ENCODE measurements around the gene GTPBP8. TPM values are rescaled to one million over a fixed set of nuclear protein-coding genes. Genes with fewer than 3 reads are reported as not detected.
A peak's percentile ranks its signal among the peaks of the same experiment; 100 is the strongest.

Gene GTPBP8
- polyA plus RNA-seq (2011; rRNA removed) (14.9 and 17.3 TPM in 2 replicates), polyA minus RNA-seq (2011; rRNA and poly(A)+ RNA removed) (17.5 and 23.3 TPM in 2 replicates)

DNA sequence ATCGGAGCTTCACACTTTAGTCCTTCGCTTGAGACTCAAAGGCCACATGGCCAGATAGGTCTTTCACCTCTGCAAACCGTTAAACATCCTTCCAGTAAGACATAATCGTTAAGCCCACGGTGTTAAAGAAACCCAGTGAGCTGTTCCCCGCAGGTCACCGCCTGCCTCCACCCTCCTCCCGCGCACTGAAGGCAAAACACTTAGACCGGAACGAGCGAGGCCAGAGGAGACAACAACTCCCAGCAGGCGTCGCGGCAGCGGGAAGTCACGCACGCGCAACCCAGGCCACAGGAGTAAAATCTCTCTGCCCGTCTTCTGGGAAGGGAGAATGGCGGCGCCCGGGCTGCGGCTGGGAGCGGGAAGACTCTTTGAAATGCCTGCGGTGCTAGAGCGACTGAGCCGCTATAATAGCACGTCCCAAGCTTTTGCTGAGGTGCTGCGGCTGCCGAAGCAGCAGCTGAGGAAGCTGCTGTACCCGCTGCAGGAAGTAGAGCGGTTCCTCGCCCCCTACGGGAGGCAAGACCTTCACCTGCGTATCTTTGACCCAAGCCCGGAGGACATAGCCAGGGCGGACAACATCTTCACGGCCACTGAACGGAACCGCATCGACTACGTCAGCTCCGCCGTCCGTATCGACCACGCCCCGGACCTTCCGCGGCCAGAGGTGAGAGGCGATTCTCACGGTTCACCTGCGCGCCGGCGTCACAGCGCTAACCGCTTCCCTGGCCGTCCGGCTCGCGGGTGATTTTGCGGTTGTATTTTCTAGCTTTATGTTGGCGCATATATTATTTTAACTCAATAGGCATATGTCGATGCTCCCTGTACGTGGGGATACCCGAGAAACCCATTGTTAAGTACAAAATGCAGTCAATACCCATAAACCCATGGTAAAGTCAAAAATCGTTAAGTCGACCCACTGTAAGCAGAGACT, at the start of gene GTPBP8:
Gene GTPBP8 (plus strand): TSS at position 313 of the 931 bp plus-strand sequence. CDS start 16 bp downstream, at position 329.
- no peaks in the 10 kb centered on the region for H3K27me3 ChIP-seq (ENCODE audit: control insufficient read depth, insufficient read depth, low read length)
- peak within 1 kb of the TSS; percentile 94 for H3K4me3 ChIP-seq (ENCODE audit: low read depth, low read length)
- H3K9me3 ChIP-seq (ENCODE audit: control insufficient read depth, insufficient read depth, low read length) = no peaks in the 10 kb centered on the region; the same call in 1 of the 2 replicates
- peak within 1 kb of the TSS; percentile 89 for H3K27ac ChIP-seq (ENCODE audit: low read depth, low read length)
- TF ChIP-seq, protein P1, sequence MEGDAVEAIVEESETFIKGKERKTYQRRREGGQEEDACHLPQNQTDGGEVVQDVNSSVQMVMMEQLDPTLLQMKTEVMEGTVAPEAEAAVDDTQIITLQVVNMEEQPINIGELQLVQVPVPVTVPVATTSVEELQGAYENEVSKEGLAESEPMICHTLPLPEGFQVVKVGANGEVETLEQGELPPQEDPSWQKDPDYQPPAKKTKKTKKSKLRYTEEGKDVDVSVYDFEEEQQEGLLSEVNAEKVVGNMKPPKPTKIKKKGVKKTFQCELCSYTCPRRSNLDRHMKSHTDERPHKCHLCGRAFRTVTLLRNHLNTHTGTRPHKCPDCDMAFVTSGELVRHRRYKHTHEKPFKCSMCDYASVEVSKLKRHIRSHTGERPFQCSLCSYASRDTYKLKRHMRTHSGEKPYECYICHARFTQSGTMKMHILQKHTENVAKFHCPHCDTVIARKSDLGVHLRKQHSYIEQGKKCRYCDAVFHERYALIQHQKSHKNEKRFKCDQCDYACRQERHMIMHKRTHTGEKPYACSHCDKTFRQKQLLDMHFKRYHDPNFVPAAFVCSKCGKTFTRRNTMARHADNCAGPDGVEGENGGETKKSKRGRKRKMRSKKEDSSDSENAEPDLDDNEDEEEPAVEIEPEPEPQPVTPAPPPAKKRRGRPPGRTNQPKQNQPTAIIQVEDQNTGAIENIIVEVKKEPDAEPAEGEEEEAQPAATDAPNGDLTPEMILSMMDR (IDR thresholded peaks at IDR 0.05; ENCODE audit: low read depth, low read length) = no peak
- DNase-seq (ENCODE audit: low read depth, low spot score) = peak; percentile 59
- CTCF ChIA-PET = interaction anchor here (0.6 to 3.3 kb wide), 9 partner anchors 12 to 409 kb away, joined by 3 to 28 read pairs (median 4); no protein-coding TSS in a partner anchor
- POLR2A ChIA-PET = interaction anchor here (0.8 to 1.9 kb wide), 4 partner anchors 28 to 349 kb away, joined by 3 to 8 read pairs (median 5); partner anchors contain the start of gene CCDC80

GRCh38 chr3:112948346-112948838, 42.4 kb upstream of the GTPBP8 start:
- no peak for DNase-seq (ENCODE audit: low read depth, low spot score)
- Histone ChIP-seq H3K27ac (ENCODE audit: low read depth, low read length) (no peak overlapping the region), H3K9me3 (ENCODE audit: control insufficient read depth, insufficient read depth, low read length) (no peaks in the 10 kb centered on the region), H3K4me3 (ENCODE audit: low read depth, low read length) (no peak overlapping the region), H3K27me3 (ENCODE audit: control insufficient read depth, insufficient read depth, low read length) (no peaks in the 10 kb centered on the region)
- ChIA-PET CTCF (interaction anchor here (1.2 kb wide), 1 partner anchor 306 kb away, joined by 4 read pairs; no protein-coding TSS in a partner anchor), POLR2A (no interaction called here)
- TF ChIP-seq, protein P1 (IDR thresholded peaks at IDR 0.05; ENCODE audit: low read depth, low read length) = no peak

- no peak overlapping the region for H3K4me3 ChIP-seq (ENCODE audit: low read depth, low read length)
- no peak overlapping the region for H3K27ac ChIP-seq (ENCODE audit: low read depth, low read length)
- TF ChIP-seq, protein P1 (IDR thresholded peaks at IDR 0.05; ENCODE audit: low read depth, low read length) = no peak
- H3K9me3 ChIP-seq (ENCODE audit: control insufficient read depth, insufficient read depth, low read length) = no peaks in the 10 kb centered on the region
- DNase-seq (ENCODE audit: low read depth, low spot score) = no peak
- H3K27me3 ChIP-seq (ENCODE audit: control insufficient read depth, insufficient read depth, low read length) = peaks cover 3% of the 10 kb centered on the region
- CTCF ChIA-PET = no interaction called here
- POLR2A ChIA-PET = no interaction called here
Measured at GRCh38 chr3:112956351-112956750, 34.4 kb upstream of the GTPBP8 start.

DNA sequence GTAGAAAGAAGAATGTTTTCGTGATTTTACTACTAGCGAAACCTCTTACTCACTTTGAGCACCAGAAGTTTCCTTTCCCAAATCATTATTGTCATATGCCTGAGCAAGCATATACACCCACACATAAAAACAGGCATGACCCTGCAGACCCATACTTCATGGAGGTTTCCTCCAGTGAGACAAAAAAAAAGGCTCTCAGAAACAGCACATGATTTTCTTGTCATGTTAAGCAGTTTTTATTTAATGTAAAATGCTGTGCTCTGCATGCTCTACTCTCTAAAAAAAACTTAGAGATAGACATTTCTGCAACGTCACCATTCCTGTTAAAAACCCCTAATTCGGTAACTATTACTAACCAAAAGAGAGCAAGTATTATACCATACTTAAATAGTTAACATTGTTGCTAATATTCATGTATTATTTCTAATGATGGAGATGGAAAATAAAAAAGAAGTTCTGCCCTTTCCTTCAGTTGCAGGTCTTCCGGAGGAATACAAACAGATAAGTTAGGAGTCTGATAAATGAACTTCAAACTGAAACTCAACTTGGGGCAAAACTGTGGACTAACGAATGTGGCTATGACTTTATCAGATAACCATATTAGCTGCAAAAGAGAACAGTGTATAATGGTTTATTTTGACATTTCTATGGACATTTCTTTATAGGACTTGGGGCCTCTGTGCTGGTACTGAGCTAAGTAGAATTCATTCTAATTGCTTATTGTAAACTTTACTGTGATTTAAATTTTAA, 31.8 kb upstream of the GTPBP8 start:
- Histone ChIP-seq H3K4me3 (ENCODE audit: low read depth, low read length) (no peak overlapping the region), H3K9me3 (ENCODE audit: control insufficient read depth, insufficient read depth, low read length) (peaks cover 4% of the 10 kb centered on the region), H3K27ac (ENCODE audit: low read depth, low read length) (no peak overlapping the region), H3K27me3 (ENCODE audit: control insufficient read depth, insufficient read depth, low read length) (peaks cover 8% of the 10 kb centered on the region)
- TF ChIP-seq, protein P1 (IDR thresholded peaks at IDR 0.05; ENCODE audit: low read depth, low read length) = no peak
- ChIA-PET POLR2A (interaction anchor here (0.5 kb wide), 1 partner anchor 10 kb away, joined by 3 read pairs; no protein-coding TSS in a partner anchor), CTCF (no interaction called here)
- DNase-seq (ENCODE audit: low read depth, low spot score) = no peak
